ENCODE data around the gene SF3B3.
"Not testable (repeated sequence)": the region's sequence is repeated elsewhere in the genome, so short reads cannot be mapped to it uniquely, and the experiment has no call there.

SF3B3 gene

GRCh38 chr16:70569752-70570151 lies 46.1 kb downstream of the SF3B3 start:
- DNase-seq = no peak

- no peak for DNase-seq
Observed at GRCh38 chr16:70570967-70571570, 47.5 kb downstream of the SF3B3 start.

- no peak for DNase-seq
Observed at GRCh38 chr16:70571623-70572022, 48.0 kb downstream of the SF3B3 start.

- no peak for DNase-seq
Observed at GRCh38 chr16:70572050-70572925, 48.7 kb downstream of the SF3B3 start.

GRCh38 chr16:70572926-70573270 lies 49.3 kb downstream of the SF3B3 start:
- no peak for DNase-seq

GRCh38 chr16:70573451-70574121 lies 50.0 kb downstream of the SF3B3 start:
- no peak for DNase-seq

GRCh38 chr16:70574595-70575271 lies 51.1 kb downstream of the SF3B3 start:
- no peak for DNase-seq

GRCh38 chr16:70575376-70575775 lies 51.8 kb downstream of the SF3B3 start:
- DNase-seq = no peak

GRCh38 chr16:70576431-70577255 lies 53.0 kb downstream of the SF3B3 start:
- DNase-seq = no peak

GRCh38 chr16:70577256-70577698 lies 53.7 kb downstream of the SF3B3 start:
- no peak for DNase-seq

GRCh38 chr16:70578035-70578434 lies 54.4 kb downstream of the SF3B3 start:
- no peak for DNase-seq

- no peak for DNase-seq
Observed at GRCh38 chr16:70579248-70579647, 55.6 kb downstream of the SF3B3 start.

GRCh38 chr16:70579648-70580630 lies 56.3 kb downstream of the SF3B3 start:
- no peak for DNase-seq

GRCh38 chr16:70582280-70582978 lies 58.8 kb downstream of the SF3B3 start:
- no peak for DNase-seq

- no peak for DNase-seq
Observed at GRCh38 chr16:70586731-70587130, 63.1 kb downstream of the SF3B3 start.

- DNase-seq = no peak
Observed at GRCh38 chr16:70588565-70588964, 64.9 kb downstream of the SF3B3 start.

- DNase-seq = not testable (repeated sequence)
Observed at GRCh38 chr16:70589416-70589815, 65.8 kb downstream of the SF3B3 start.

- no peak for DNase-seq
Observed at GRCh38 chr16:70589998-70590471, 66.4 kb downstream of the SF3B3 start.

GRCh38 chr16:70590722-70591415 lies 67.3 kb downstream of the SF3B3 start:
- DNase-seq = no peak

- no peak for DNase-seq
Observed at GRCh38 chr16:70591615-70592014, 68.0 kb downstream of the SF3B3 start.
